Osteocyte (in vitro differentiated cells): ENCODE measurements around the gene LRIT1. TPM values are rescaled to one million over a fixed set of nuclear protein-coding genes. Genes with fewer than 3 reads are reported as not detected.

Experiments used
- DNase-seq: peaks from one replicate; pipeline ENCODE4 v3.0.0; 2021; ENCODE audit warnings: mixed read lengths; ENCODE audit not compliant: unreplicated experiment; ENCODE audit errors: extremely low spot score
- H3K27ac Mint-ChIP-seq: one replicate; pipeline ENCODE4 v1.8.0; 2021; ENCODE audit warnings: mild to moderate bottlenecking, mixed read lengths; ENCODE audit not compliant: unreplicated experiment
- H3K27me3 Mint-ChIP-seq: one replicate; pipeline ENCODE4 v1.8.0; 2021; ENCODE audit warnings: mixed read lengths; ENCODE audit not compliant: unreplicated experiment
- H3K36me3 Mint-ChIP-seq: one replicate; pipeline ENCODE4 v1.8.0; 2021; ENCODE audit warnings: mixed read lengths; ENCODE audit not compliant: unreplicated experiment
- H3K4me1 Mint-ChIP-seq: one replicate; pipeline ENCODE4 v1.8.0; 2021; ENCODE audit warnings: mixed read lengths; ENCODE audit not compliant: unreplicated experiment
- H3K4me3 Mint-ChIP-seq: one replicate; pipeline ENCODE4 v1.8.0; 2021; ENCODE audit warnings: mild to moderate bottlenecking, moderate library complexity, mixed read lengths; ENCODE audit not compliant: unreplicated experiment
- H3K9me3 Mint-ChIP-seq: one replicate; pipeline ENCODE4 v1.8.0; 2021; ENCODE audit warnings: mixed read lengths; ENCODE audit not compliant: unreplicated experiment
- CTCF ChIP-seq: fragments of 200-600 bp; sonication (generic); IDR thresholded peaks from 2 replicates; pipeline ENCODE4 v1.5.0; 2021; ENCODE audit warnings: antibody characterized with exemption, mild to moderate bottlenecking, moderate library complexity
- total RNA-seq: library from RNA; stranded (reverse); gene quantifications from 2 replicates; pipeline ENCODE4 v1.2.1, GENCODE V29; 2021

LRIT1 gene
- total RNA-seq, 1 donor from 2014 or later = not detected

GRCh38 chr10:84214046-84214572, 27.2 kb downstream of the LRIT1 start:
- no peaks in the 10 kb centered on the region for H3K36me3 Mint-ChIP-seq
- no peaks in the 10 kb centered on the region for H3K4me1 Mint-ChIP-seq
- no peaks in the 10 kb centered on the region for H3K9me3 Mint-ChIP-seq
- no peak overlapping the region for H3K27ac Mint-ChIP-seq
- TF ChIP-seq CTCF = no peak
- no peak for DNase-seq
- H3K4me3 Mint-ChIP-seq = no peak overlapping the region
- no peaks in the 10 kb centered on the region for H3K27me3 Mint-ChIP-seq

GRCh38 chr10:84213076-84213475, 28.3 kb downstream of the LRIT1 start:
- no peak overlapping the region for H3K4me3 Mint-ChIP-seq
- peaks cover 2% of the 10 kb centered on the region for H3K27me3 Mint-ChIP-seq
- H3K4me1 Mint-ChIP-seq = no peaks in the 10 kb centered on the region
- no peak overlapping the region for H3K27ac Mint-ChIP-seq
- no peak for DNase-seq
- no peaks in the 10 kb centered on the region for H3K36me3 Mint-ChIP-seq
- no peak for TF ChIP-seq CTCF
- H3K9me3 Mint-ChIP-seq = no peaks in the 10 kb centered on the region

- no peak for TF ChIP-seq CTCF
- peaks cover 5% of the 10 kb centered on the region for H3K27me3 Mint-ChIP-seq
- no peak overlapping the region for H3K27ac Mint-ChIP-seq
- H3K9me3 Mint-ChIP-seq = no peaks in the 10 kb centered on the region
- DNase-seq = no peak
- no peaks in the 10 kb centered on the region for H3K36me3 Mint-ChIP-seq
- no peak overlapping the region for H3K4me3 Mint-ChIP-seq
- H3K4me1 Mint-ChIP-seq = no peaks in the 10 kb centered on the region
Measured at GRCh38 chr10:84212014-84212413, 29.3 kb downstream of the LRIT1 start.

GRCh38 chr10:84211566-84211965, 29.8 kb downstream of the LRIT1 start:
- TF ChIP-seq CTCF = no peak

GRCh38 chr10:84208023-84208422, 33.3 kb downstream of the LRIT1 start:
- Mint-ChIP-seq H3K9me3 (no peaks in the 10 kb centered on the region), H3K4me3 (no peak overlapping the region), H3K36me3 (no peaks in the 10 kb centered on the region), H3K27ac (no peak overlapping the region), H3K27me3 (peaks cover 12% of the 10 kb centered on the region), H3K4me1 (no peaks in the 10 kb centered on the region)
- no peak for TF ChIP-seq CTCF
- no peak for DNase-seq

More at GRCh38 chr10:84211566-84211965, 29.8 kb downstream of the LRIT1 start:
- Mint-ChIP-seq H3K4me1 (no peaks in the 10 kb centered on the region), H3K4me3 (no peak overlapping the region), H3K36me3 (no peaks in the 10 kb centered on the region), H3K27me3 (peaks cover 10% of the 10 kb centered on the region), H3K9me3 (no peaks in the 10 kb centered on the region), H3K27ac (no peak overlapping the region)
- DNase-seq = no peak
